Naive thymus-derived CD4-positive, alpha-beta T cell (primary cell): ENCODE results near the gene KLF16. TPM values are rescaled to one million over a fixed set of nuclear protein-coding genes. Genes with fewer than 3 reads are reported as not detected.

Experiments used
- ATAC-seq: fragments of 150-1000 bp; cut with Tn5 transposase; 2 replicates; pipeline ENCODE4 v1.10.0; 2021; ENCODE audit warnings: mild to moderate bottlenecking, moderate library complexity
- CTCF ChIA-PET: fragments of 350-600 bp; sonication (Branson Sonifier 250); formaldehyde crosslinking; loops from one replicate; lab custom pipeline; 2021; ENCODE audit warnings: antibody characterized with exemption; lab: Charles Lee
- POLR2A ChIA-PET: fragments of 350-600 bp; sonication (Branson Sonifier 250); formaldehyde crosslinking; loops from one replicate; lab custom pipeline; 2021; ENCODE audit warnings: antibody characterized with exemption, inconsistent platforms; lab: Charles Lee
- DNase-seq, 9 donors: peaks; one replicate each; pipeline versions ENCODE4 v3.0.0 to v3.0.0-alpha.2; 2020 to 2022; ENCODE audit warnings: mixed read lengths in 1 of 9
- H3K27ac ChIP-seq: one replicate; pipeline ENCODE4 v1.7.0; 2013; ENCODE audit warnings: mild to moderate bottlenecking, low read depth, low read length, moderate library complexity
- H3K27me3 ChIP-seq, 2 donors: one replicate each; pipeline ENCODE4 v1.7.0; 2013; ENCODE audit warnings: low read length in 2 of 2, mild to moderate bottlenecking in 2 of 2, moderate library complexity in 2 of 2; ENCODE audit not compliant: control insufficient read depth in 2 of 2, insufficient read depth in 2 of 2
- H3K36me3 ChIP-seq, 3 experiments: 1 replicate in 2 of 3; 2 replicates in 1 of 3; pipeline ENCODE4 v1.7.0; 2013; ENCODE audit warnings: low read length in 3 of 3, mild to moderate bottlenecking in 3 of 3, moderate library complexity in 1 of 3; ENCODE audit not compliant: insufficient read depth in 3 of 3, control insufficient read depth in 2 of 3
- H3K4me1 ChIP-seq, 2 donors: one replicate each; pipeline ENCODE4 v1.7.0; 2013; ENCODE audit warnings: low read length in 2 of 2, mild to moderate bottlenecking in 2 of 2, moderate library complexity in 1 of 2; ENCODE audit not compliant: control insufficient read depth in 2 of 2, insufficient read depth in 2 of 2
- H3K4me3 ChIP-seq: 2 replicates; pipeline ENCODE4 v1.7.0; 2013; ENCODE audit warnings: mild to moderate bottlenecking, low read length
- H3K9me3 ChIP-seq, 3 experiments: 1 replicate in 2 of 3; 2 replicates in 1 of 3; pipeline ENCODE4 v1.7.0; 2013; ENCODE audit warnings: low read length in 3 of 3; ENCODE audit not compliant: control insufficient read depth in 2 of 3
- H3K27ac Mint-ChIP-seq, 9 donors: one replicate each; pipeline ENCODE4 v1.8.0; 2020 to 2022; ENCODE audit warnings: mixed read lengths in 9 of 9, mild to moderate bottlenecking in 8 of 9, moderate library complexity in 5 of 9, inconsistent platforms in 2 of 9
- H3K27me3 Mint-ChIP-seq, 5 donors: one replicate each; pipeline ENCODE4 v1.8.0; 2021 to 2022; ENCODE audit warnings: mixed read lengths in 5 of 5, mild to moderate bottlenecking in 1 of 5
- H3K36me3 Mint-ChIP-seq, 5 donors: one replicate each; pipeline ENCODE4 v1.8.0; 2020 to 2022; ENCODE audit warnings: mixed read lengths in 5 of 5, mild to moderate bottlenecking in 3 of 5, inconsistent platforms in 1 of 5
- H3K4me1 Mint-ChIP-seq, 7 donors: one replicate each; pipeline ENCODE4 v1.8.0; 2020 to 2022; ENCODE audit warnings: mixed read lengths in 7 of 7, mild to moderate bottlenecking in 3 of 7, inconsistent platforms in 1 of 7
- H3K4me3 Mint-ChIP-seq, 10 donors: one replicate each; pipeline ENCODE4 v1.8.0; 2020 to 2022; ENCODE audit warnings: mild to moderate bottlenecking in 10 of 10, mixed read lengths in 10 of 10, moderate library complexity in 6 of 10, inconsistent platforms in 2 of 10
- H3K9me3 Mint-ChIP-seq, 11 donors: one replicate each; pipeline ENCODE4 v1.8.0; 2020 to 2022; ENCODE audit warnings: mixed read lengths in 11 of 11, mild to moderate bottlenecking in 4 of 11, inconsistent platforms in 1 of 11, moderate library complexity in 1 of 11
- intact Hi-C, 2 donors: fragments of 100-400 bp; cut with micrococcal nuclease; formaldehyde crosslinking; loops; one replicate each; pipeline ENCODE4 v1.15.1; 2023
- polyA plus RNA-seq, 2 donors: library from polyadenylated mRNA; unstranded; fragments of 300-500 nt; fragmentation: Illumina TruSeq; gene quantifications; one replicate each; pipeline ENCODE4 v1.2.3, GENCODE V29; 2021
- total RNA-seq, 6 experiments: library from RNA in 5 of 6; stranded (reverse) in 5 of 6; gene quantifications; 1 replicate in 5 of 6; 2 replicates in 1 of 6; pipeline ENCODE4 v1.2.3 and lab custom pipeline; 2021 to 2026

The KLF16 gene
- total and polyA plus RNA-seq, 7 experiments from 2014 or later = 0.41 to 65.2 (median 20.8) TPM

- POLR2A ChIA-PET = interaction anchor here (0.5 to 4.0 kb wide), 9 partner anchors 8 to 41 kb away, joined by 3 to 40 read pairs (median 3); partner anchors contain the start of genes ABHD17A, ADAT3 and SCAMP4
- Histone ChIP-seq H3K36me3 (no peaks in the 10 kb centered on the region), H3K9me3 (no peaks in the 10 kb centered on the region), H3K27ac (peak overlapping the region; percentile 78), H3K4me3 (peak overlapping the region; percentile 79), H3K27me3 (no peaks in the 10 kb centered on the region), H3K4me1 (peaks cover 13 to 26% of the 10 kb centered on the region in 2 donors)
- no peaks in the 10 kb centered on the region for H3K27me3 Mint-ChIP-seq
- H3K9me3 Mint-ChIP-seq = peaks cover 0 to 2% (median 0%) of the 10 kb centered on the region in 11 donors
- H3K36me3 Mint-ChIP-seq = no peaks in the 10 kb centered on the region
- H3K27ac Mint-ChIP-seq = peak overlapping the region; percentile 15 to 86 (median 76)
- CTCF ChIA-PET = interaction anchor here (0.6 to 1.4 kb wide), 5 partner anchors 10 to 41 kb away, joined by 3 to 8 read pairs (median 3); partner anchors contain the start of genes ADAT3 and SCAMP4
- peak in 3 of 9 donors; percentile 24 to 81 (median 46) for DNase-seq
- ATAC-seq = no peak
- intact Hi-C loops = loop anchor here (1.0 to 5.0 kb wide), 14 partner anchors 9 to 923 kb away; partner anchors contain the start of genes ABHD17A (in 2 of the 2), ADAT3 (in 2 of the 2), AP3D1 (in 2 of the 2) and SCAMP4 (in 2 of the 2)
- H3K4me1 Mint-ChIP-seq = peaks cover 6 to 40% (median 28%) of the 10 kb centered on the region in 7 donors
- H3K4me3 Mint-ChIP-seq = peak overlapping the region; percentile 38 to 82 (median 73)
These were observed 1.2 kb upstream of the KLF16 start for GRCh38 chr19:1864480-1865171.

GRCh38 chr19:1863638-1864479 lies 480 bp upstream of the KLF16 start:
- CTCF ChIA-PET = interaction anchor here (0.9 to 1.4 kb wide), 3 partner anchors 11 to 40 kb away, joined by 3 to 8 read pairs (median 4); no protein-coding TSS in a partner anchor
- H3K27me3 Mint-ChIP-seq = no peaks in the 10 kb centered on the region
- intact Hi-C loops = loop anchor here (1.0 to 5.0 kb wide), 14 partner anchors 9 to 923 kb away; partner anchors contain the start of genes ABHD17A (in 2 of the 2), ADAT3 (in 2 of the 2), AP3D1 (in 2 of the 2) and SCAMP4 (in 2 of the 2)

GRCh38 chr19:1862424-1863327 lies 703 bp downstream of the KLF16 start:
- intact Hi-C loops = loop anchor here (1.0 to 5.0 kb wide), 5 partner anchors 7 to 925 kb away; partner anchors contain the start of genes AP3D1 (in 1 of the 2), MKNK2 (in 1 of the 2) and THOP1 (in 1 of the 2)
- no peaks in the 10 kb centered on the region for H3K36me3 ChIP-seq
- H3K9me3 Mint-ChIP-seq = peaks cover 0 to 2% (median 0%) of the 10 kb centered on the region in 11 donors
- peak overlapping the region; percentile 93 to 98 (median 97) for H3K27ac Mint-ChIP-seq
- CTCF ChIA-PET = no interaction called here
- peaks cover 6 to 46% (median 35%) of the 10 kb centered on the region in 7 donors for H3K4me1 Mint-ChIP-seq
- peak overlapping the region; percentile 93 for H3K27ac ChIP-seq
- DNase-seq (peak in 8 of 9 donors; percentile 61 to 82 (median 67)), ATAC-seq (no peak)
- H3K4me3 Mint-ChIP-seq = peak overlapping the region; percentile 89 to 100 (median 93)
- peaks cover 13 to 44% of the 10 kb centered on the region in 2 donors for H3K4me1 ChIP-seq
- no peaks in the 10 kb centered on the region for H3K36me3 Mint-ChIP-seq
- H3K27me3 ChIP-seq = no peaks in the 10 kb centered on the region
- peak overlapping the region; percentile 71 for H3K4me3 ChIP-seq
- H3K9me3 ChIP-seq = no peaks in the 10 kb centered on the region
- POLR2A ChIA-PET = no interaction called here
- no peaks in the 10 kb centered on the region for H3K27me3 Mint-ChIP-seq

More at GRCh38 chr19:1863638-1864479, 480 bp upstream of the KLF16 start:
- Histone ChIP-seq H3K9me3 (no peaks in the 10 kb centered on the region), H3K36me3 (no peaks in the 10 kb centered on the region), H3K4me3 (peak overlapping the region; percentile 79), H3K4me1 (peaks cover 13 to 32% of the 10 kb centered on the region in 2 donors), H3K27ac (peak overlapping the region; percentile 78), H3K27me3 (no peaks in the 10 kb centered on the region)
- DNase-seq = peak; percentile 90 to 96 (median 94)
- ATAC-seq = peak; percentile 84
- Mint-ChIP-seq H3K4me1 (peaks cover 6 to 46% (median 32%) of the 10 kb centered on the region in 7 donors), H3K4me3 (peak overlapping the region; percentile 38 to 82 (median 73)), H3K27ac (peak overlapping the region; percentile 15 to 86 (median 76)), H3K36me3 (no peaks in the 10 kb centered on the region), H3K9me3 (peaks cover 0 to 2% (median 0%) of the 10 kb centered on the region in 11 donors)
- POLR2A ChIA-PET = interaction anchor here (0.8 to 4.0 kb wide), 8 partner anchors 7 to 42 kb away, joined by 3 to 40 read pairs (median 4); partner anchors contain the start of genes ABHD17A, ADAT3 and SCAMP4

- H3K4me3 Mint-ChIP-seq = peak overlapping the region; percentile 89 to 100 (median 93)
- peak overlapping the region; percentile 71 for H3K4me3 ChIP-seq
- H3K27me3 Mint-ChIP-seq = no peaks in the 10 kb centered on the region
- peaks cover 13 to 47% of the 10 kb centered on the region in 2 donors for H3K4me1 ChIP-seq
- ChIA-PET CTCF (no interaction called here), POLR2A (interaction anchor here (1.6 kb wide), 1 partner anchor 23 kb away, joined by 5 read pairs; the partner anchor contains the start of gene ABHD17A)
- ATAC-seq (no peak), DNase-seq (no peak)
- H3K36me3 ChIP-seq = no peaks in the 10 kb centered on the region
- intact Hi-C loops = loop anchor here (5.0 kb wide), 4 partner anchors 190 to 925 kb away; partner anchors contain the start of genes AP3D1 (in 1 of the 2), MKNK2 (in 1 of the 2) and THOP1 (in 1 of the 2)
- H3K27ac ChIP-seq = peak overlapping the region; percentile 93
- no peaks in the 10 kb centered on the region for H3K9me3 ChIP-seq
- H3K9me3 Mint-ChIP-seq = peaks cover 0 to 2% (median 0%) of the 10 kb centered on the region in 11 donors
- no peaks in the 10 kb centered on the region for H3K36me3 Mint-ChIP-seq
- peak overlapping the region; percentile 93 to 98 (median 97) for H3K27ac Mint-ChIP-seq
- peaks cover 6 to 48% (median 34%) of the 10 kb centered on the region in 7 donors for H3K4me1 Mint-ChIP-seq
- no peaks in the 10 kb centered on the region for H3K27me3 ChIP-seq
These were observed 1.3 kb downstream of the KLF16 start for GRCh38 chr19:1862068-1862423.

- Mint-ChIP-seq H3K36me3 (no peaks in the 10 kb centered on the region), H3K4me1 (peaks cover 6 to 46% (median 34%) of the 10 kb centered on the region in 7 donors), H3K27me3 (no peaks in the 10 kb centered on the region), H3K27ac (peak overlapping the region; percentile 86 to 98 (median 97)), H3K4me3 (peak overlapping the region; percentile 89 to 100 (median 93)), H3K9me3 (peaks cover 0 to 2% (median 0%) of the 10 kb centered on the region in 11 donors)
- peak overlapping the region; percentile 93 for H3K27ac ChIP-seq
- ChIA-PET CTCF (no interaction called here), POLR2A (interaction anchor here (1.1 to 1.6 kb wide), 3 partner anchors 10 to 80 kb away, joined by 3 to 5 read pairs (median 4); partner anchors contain the start of gene ABHD17A)
- ATAC-seq = no peak
- no peak for DNase-seq
- no peaks in the 10 kb centered on the region for H3K27me3 ChIP-seq
- peak overlapping the region; percentile 71 for H3K4me3 ChIP-seq
- H3K36me3 ChIP-seq = no peaks in the 10 kb centered on the region
- peaks cover 13 to 47% of the 10 kb centered on the region in 2 donors for H3K4me1 ChIP-seq
- intact Hi-C loops = loop anchor here (5.0 kb wide), 4 partner anchors 191 to 926 kb away; partner anchors contain the start of genes AP3D1 (in 1 of the 2), MKNK2 (in 1 of the 2) and THOP1 (in 1 of the 2)
- no peaks in the 10 kb centered on the region for H3K9me3 ChIP-seq
These were observed 1.8 kb downstream of the KLF16 start for GRCh38 chr19:1861599-1862031.
